Activated T-cell treated with anti-CD3 and anti-CD28 coated beads, Interleukin-2, amount 50 U/mL, for 24 hours (primary cell): ENCODE data around the gene OTOF.

Experiments used
- DNase-seq: peaks from one replicate; pipeline ENCODE4 v3.0.0-alpha.2; 2020
- H3K27ac Mint-ChIP-seq: 2 replicates; pipeline ENCODE4 v1.8.0; 2020; ENCODE audit warnings: mild to moderate bottlenecking, mixed read lengths
- H3K27me3 Mint-ChIP-seq: 2 replicates; pipeline ENCODE4 v1.8.0; 2020; ENCODE audit warnings: mixed read lengths
- H3K36me3 Mint-ChIP-seq: 2 replicates; pipeline ENCODE4 v1.8.0; 2020; ENCODE audit warnings: low read depth, mixed read lengths
- H3K4me1 Mint-ChIP-seq: 2 replicates; pipeline ENCODE4 v1.8.0; 2020; ENCODE audit warnings: low read depth, mixed read lengths
- H3K4me3 Mint-ChIP-seq: 2 replicates; pipeline ENCODE4 v1.8.0; 2020; ENCODE audit warnings: mild to moderate bottlenecking, moderate library complexity, mixed read lengths
- H3K9me3 Mint-ChIP-seq: 2 replicates; pipeline ENCODE4 v1.8.0; 2020; ENCODE audit warnings: mixed read lengths

OTOF gene

DNA sequence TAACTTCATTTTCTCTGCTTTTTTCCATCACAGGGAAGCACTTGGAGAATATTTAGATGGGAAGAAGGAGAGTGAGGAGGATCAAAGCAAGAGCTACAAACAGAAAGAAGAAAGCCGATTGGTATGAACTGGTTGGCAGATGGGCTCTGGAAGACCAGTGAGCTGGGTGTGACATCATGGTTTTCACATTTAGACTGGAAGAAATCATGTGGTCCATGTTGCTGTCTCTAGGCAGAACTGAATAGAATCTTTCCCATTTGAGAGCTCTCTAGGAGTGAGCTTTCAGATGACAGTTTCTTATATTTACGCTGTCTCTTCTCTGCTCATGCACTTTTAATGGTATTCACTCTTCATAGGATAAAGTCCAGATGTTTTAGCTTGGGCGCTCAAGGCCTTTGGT is 63.6 kb downstream of the OTOF start:
- no peaks in the 10 kb centered on the region for H3K27me3 Mint-ChIP-seq
- H3K9me3 Mint-ChIP-seq: no peaks in the 10 kb centered on the region
- no peak overlapping the region for H3K27ac Mint-ChIP-seq
- no peaks in the 10 kb centered on the region for H3K36me3 Mint-ChIP-seq
- peaks cover 9% of the 10 kb centered on the region for H3K4me1 Mint-ChIP-seq
- no peak overlapping the region for H3K4me3 Mint-ChIP-seq
- no peak for DNase-seq

DNA sequence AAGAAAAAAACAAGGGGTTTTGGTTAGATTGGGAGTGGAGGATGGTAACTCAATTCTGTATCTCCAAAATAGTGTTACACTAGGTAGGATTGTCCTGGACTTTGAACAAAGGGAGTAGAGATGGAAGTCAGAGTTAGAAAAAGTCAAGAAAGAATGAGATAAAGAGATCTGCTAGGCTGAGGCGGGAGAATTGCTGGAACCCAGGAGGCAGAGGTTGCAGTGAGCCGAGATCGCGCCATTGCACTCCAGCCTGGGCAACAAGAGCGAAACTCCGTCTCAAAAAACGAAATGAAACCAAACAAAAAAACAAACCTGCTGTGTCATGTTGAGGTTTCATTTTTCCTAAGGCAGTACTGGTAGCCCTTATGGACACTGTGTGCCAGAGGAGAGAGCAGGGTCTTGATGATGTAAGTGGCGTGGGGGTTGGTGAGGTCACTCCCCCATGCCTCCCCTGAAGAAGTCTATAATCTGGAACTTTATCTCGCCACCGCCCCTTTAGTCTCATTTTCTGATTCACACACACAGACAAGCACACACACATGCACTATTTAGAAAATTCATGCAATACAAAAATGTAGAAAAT is 65.7 kb downstream of the OTOF start:
- Mint-ChIP-seq H3K27me3 (peaks cover 11% of the 10 kb centered on the region), H3K36me3 (no peaks in the 10 kb centered on the region), H3K27ac (peak overlapping the region; percentile 75), H3K4me3 (peak overlapping the region; percentile 63), H3K9me3 (no peaks in the 10 kb centered on the region), H3K4me1 (peaks cover 9% of the 10 kb centered on the region)
- DNase-seq: no peak

- Mint-ChIP-seq H3K36me3 (no peaks in the 10 kb centered on the region), H3K4me1 (peaks cover 9% of the 10 kb centered on the region), H3K9me3 (no peaks in the 10 kb centered on the region), H3K27ac (no peak overlapping the region), H3K27me3 (peaks cover 14% of the 10 kb centered on the region), H3K4me3 (no peak overlapping the region)
- DNase-seq: no peak
Observed at GRCh38 chr2:26411419-26411818, 66.5 kb downstream of the OTOF start.

- Mint-ChIP-seq H3K36me3 (no peaks in the 10 kb centered on the region), H3K27me3 (peaks cover 14% of the 10 kb centered on the region), H3K4me3 (no peak overlapping the region), H3K27ac (no peak overlapping the region), H3K9me3 (no peaks in the 10 kb centered on the region), H3K4me1 (peaks cover 9% of the 10 kb centered on the region)
- DNase-seq: no peak
Observed at GRCh38 chr2:26410764-26411243, 67.1 kb downstream of the OTOF start.

- Mint-ChIP-seq H3K4me3 (no peak overlapping the region), H3K27me3 (peaks cover 14% of the 10 kb centered on the region), H3K9me3 (no peaks in the 10 kb centered on the region), H3K27ac (no peak overlapping the region), H3K4me1 (peaks cover 9% of the 10 kb centered on the region), H3K36me3 (no peaks in the 10 kb centered on the region)
- no peak for DNase-seq
Observed at GRCh38 chr2:26409785-26410184, 68.1 kb downstream of the OTOF start.

DNA sequence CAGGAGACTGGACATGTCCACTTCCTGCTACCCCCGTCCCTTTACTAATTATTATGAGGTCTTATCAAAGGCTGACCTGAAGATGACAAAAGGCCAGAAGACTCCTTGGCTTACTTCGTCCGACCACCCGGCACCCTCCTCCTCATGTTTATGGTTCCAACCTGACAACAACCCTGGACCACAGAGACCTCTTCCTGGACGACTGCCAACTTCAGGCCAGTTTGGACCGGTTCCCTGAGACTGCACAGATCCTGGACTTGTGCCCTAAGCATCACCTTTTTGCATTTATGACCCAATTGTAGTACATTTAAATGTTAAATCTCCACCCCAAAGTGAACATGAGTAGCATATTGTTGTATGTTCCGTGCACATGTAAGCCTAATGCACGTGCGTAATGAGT is 70.4 kb downstream of the OTOF start:
- Mint-ChIP-seq H3K27me3 (peaks cover 22% of the 10 kb centered on the region), H3K9me3 (no peaks in the 10 kb centered on the region), H3K4me1 (peaks cover 9% of the 10 kb centered on the region), H3K36me3 (no peaks in the 10 kb centered on the region), H3K27ac (no peak overlapping the region), H3K4me3 (no peak overlapping the region)
- no peak for DNase-seq
